MM.1S (cell line): ENCODE measurements around the gene SCAMP4.

Experiments
- DNase-seq: peaks from one replicate; pipeline ENCODE4 v3.0.0-alpha.2; 2015
- H2AFZ ChIP-seq: fragments of 300-600 bp; sonication (generic); 2 replicates; pipeline ENCODE4 v1.6.0; 2016; ENCODE audit warnings: antibody characterized with exemption, low read length
- H3F3A ChIP-seq: fragments of 300-600 bp; sonication (generic); 2 replicates; pipeline ENCODE4 v1.6.1; 2016; ENCODE audit warnings: mild to moderate bottlenecking, antibody characterized with exemption, low read length, moderate library complexity, mixed read lengths; ENCODE audit not compliant: insufficient read depth
- H3K27ac ChIP-seq: fragments of 300-600 bp; sonication (generic); 2 replicates; pipeline ENCODE4 v1.5.1; 2016; ENCODE audit warnings: mild to moderate bottlenecking, low read length
- H3K27me3 ChIP-seq: fragments of 300-600 bp; sonication (generic); replicated peaks from 2 replicates; pipeline ENCODE4 v1.6.0; 2016; ENCODE audit warnings: low read length; ENCODE audit not compliant: insufficient read depth
- H3K36me3 ChIP-seq: fragments of 300-600 bp; sonication (generic); replicated peaks from 2 replicates; pipeline ENCODE4 v1.6.1; 2016; ENCODE audit warnings: mild to moderate bottlenecking, low read length, mixed read lengths; ENCODE audit not compliant: insufficient read depth
- H3K4me1 ChIP-seq: fragments of 300-600 bp; sonication (generic); 2 replicates; pipeline ENCODE4 v1.6.1; 2016; ENCODE audit warnings: low read length, mixed read lengths
- H3K4me2 ChIP-seq: fragments of 300-600 bp; sonication (generic); 2 replicates; pipeline ENCODE4 v1.6.0; 2016; ENCODE audit warnings: low read depth, low read length
- H3K4me3 ChIP-seq: fragments of 300-600 bp; sonication (generic); 2 replicates; pipeline ENCODE4 v1.5.1; 2016; ENCODE audit warnings: low read length, mixed read lengths
- H3K79me2 ChIP-seq: fragments of 300-600 bp; sonication (generic); 2 replicates; pipeline ENCODE4 v1.6.1; 2016; ENCODE audit warnings: mixed run types, low read length, mixed read lengths
- H3K9ac ChIP-seq: fragments of 300-600 bp; sonication (generic); 2 replicates; pipeline ENCODE4 v1.6.1; 2016; ENCODE audit warnings: low read length, mixed read lengths
- H3K9me2 ChIP-seq: fragments of 300-600 bp; sonication (generic); replicated peaks from 2 replicates; pipeline ENCODE4 v1.6.1; 2016; ENCODE audit warnings: mild to moderate bottlenecking, low read length, mixed read lengths; ENCODE audit not compliant: insufficient read depth
- H3K9me3 ChIP-seq: fragments of 300-600 bp; sonication (generic); replicated peaks from 2 replicates; pipeline ENCODE4 v1.6.1; 2016; ENCODE audit warnings: mild to moderate bottlenecking, low read length, mixed read lengths; ENCODE audit not compliant: insufficient read depth
- H4K20me1 ChIP-seq: fragments of 300-600 bp; sonication (generic); 2 replicates; pipeline ENCODE4 v1.6.1; 2016; ENCODE audit warnings: mild to moderate bottlenecking, low read length, moderate library complexity, mixed read lengths; ENCODE audit not compliant: insufficient read depth
- EZH2 ChIP-seq: fragments of 300-600 bp; sonication (generic); optimal IDR thresholded peaks from 2 replicates; pipeline ENCODE3; 2017; ENCODE audit warnings: low read depth, mild to moderate bottlenecking, antibody characterized with exemption, low read length, mixed read lengths
- EZH2phosphoT487 ChIP-seq: fragments of 300-600 bp; sonication (generic); IDR thresholded peaks from 2 replicates; pipeline ENCODE4 v1.6.1; 2018; ENCODE audit warnings: antibody characterized with exemption, low read length
- TF ChIP-seq, protein P1 (sequence below): fragments of 300-600 bp; sonication (generic); IDR thresholded peaks from 2 replicates; pipeline ENCODE4 v1.5.1; 2016; ENCODE audit warnings: antibody characterized with exemption, low read length, mixed read lengths

SCAMP4 gene

DNA sequence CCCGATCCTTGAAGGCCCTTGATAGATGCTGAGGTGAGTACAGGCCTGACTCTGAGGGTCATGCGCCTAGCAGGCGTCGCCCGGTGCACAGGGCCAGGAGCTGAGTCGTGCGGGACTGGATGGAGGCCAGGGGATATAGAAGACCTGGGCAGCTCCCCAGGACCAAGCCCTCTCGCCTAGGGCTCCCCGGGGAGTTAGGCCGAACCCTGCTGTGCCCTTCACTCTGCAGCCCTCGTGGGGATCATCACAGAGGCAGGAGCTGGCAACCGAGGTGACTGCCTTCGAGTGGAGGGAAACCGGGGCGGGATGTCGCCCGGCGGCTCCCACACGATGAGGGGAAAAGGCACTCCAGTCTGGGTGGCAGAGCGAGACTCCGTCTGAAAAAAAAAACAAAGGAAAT, 47.4 kb downstream of the SCAMP4 start:
- no peak for TF ChIP-seq EZH2
- TF ChIP-seq EZH2phosphoT487: no peak
- TF ChIP-seq, protein P1, sequence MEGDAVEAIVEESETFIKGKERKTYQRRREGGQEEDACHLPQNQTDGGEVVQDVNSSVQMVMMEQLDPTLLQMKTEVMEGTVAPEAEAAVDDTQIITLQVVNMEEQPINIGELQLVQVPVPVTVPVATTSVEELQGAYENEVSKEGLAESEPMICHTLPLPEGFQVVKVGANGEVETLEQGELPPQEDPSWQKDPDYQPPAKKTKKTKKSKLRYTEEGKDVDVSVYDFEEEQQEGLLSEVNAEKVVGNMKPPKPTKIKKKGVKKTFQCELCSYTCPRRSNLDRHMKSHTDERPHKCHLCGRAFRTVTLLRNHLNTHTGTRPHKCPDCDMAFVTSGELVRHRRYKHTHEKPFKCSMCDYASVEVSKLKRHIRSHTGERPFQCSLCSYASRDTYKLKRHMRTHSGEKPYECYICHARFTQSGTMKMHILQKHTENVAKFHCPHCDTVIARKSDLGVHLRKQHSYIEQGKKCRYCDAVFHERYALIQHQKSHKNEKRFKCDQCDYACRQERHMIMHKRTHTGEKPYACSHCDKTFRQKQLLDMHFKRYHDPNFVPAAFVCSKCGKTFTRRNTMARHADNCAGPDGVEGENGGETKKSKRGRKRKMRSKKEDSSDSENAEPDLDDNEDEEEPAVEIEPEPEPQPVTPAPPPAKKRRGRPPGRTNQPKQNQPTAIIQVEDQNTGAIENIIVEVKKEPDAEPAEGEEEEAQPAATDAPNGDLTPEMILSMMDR: no peak
- Histone ChIP-seq H4K20me1 (peaks cover 23% of the 10 kb centered on the region), H3K9me2 (no peaks in the 10 kb centered on the region), H3K27ac (no peak overlapping the region), H3K79me2 (peaks cover 98% of the 10 kb centered on the region), H3K9me3 (no peaks in the 10 kb centered on the region), H3K4me2 (no peak overlapping the region), H2AFZ (no peak overlapping the region), H3K9ac (no peak overlapping the region), H3K4me1 (no peaks in the 10 kb centered on the region), H3K36me3 (no peaks in the 10 kb centered on the region), H3K4me3 (no peak overlapping the region), H3F3A (no peaks in the 10 kb centered on the region), H3K27me3 (no peaks in the 10 kb centered on the region)
- DNase-seq: no peak

GRCh38 chr19:1953037-1953436, 47.8 kb downstream of the SCAMP4 start:
- DNase-seq: no peak
- no peak overlapping the region for H3K4me3 ChIP-seq
- no peaks in the 10 kb centered on the region for H3F3A ChIP-seq
- peaks cover 20% of the 10 kb centered on the region for H4K20me1 ChIP-seq
- no peak overlapping the region for H3K4me2 ChIP-seq
- TF ChIP-seq, protein P1: no peak
- H3K9me2 ChIP-seq: no peaks in the 10 kb centered on the region
- H3K9ac ChIP-seq: no peak overlapping the region
- no peaks in the 10 kb centered on the region for H3K4me1 ChIP-seq
- H3K9me3 ChIP-seq: no peaks in the 10 kb centered on the region
- no peaks in the 10 kb centered on the region for H3K27me3 ChIP-seq
- H3K27ac ChIP-seq: no peak overlapping the region
- H3K36me3 ChIP-seq: no peaks in the 10 kb centered on the region
- peaks cover 98% of the 10 kb centered on the region for H3K79me2 ChIP-seq
- no peak overlapping the region for H2AFZ ChIP-seq

DNA sequence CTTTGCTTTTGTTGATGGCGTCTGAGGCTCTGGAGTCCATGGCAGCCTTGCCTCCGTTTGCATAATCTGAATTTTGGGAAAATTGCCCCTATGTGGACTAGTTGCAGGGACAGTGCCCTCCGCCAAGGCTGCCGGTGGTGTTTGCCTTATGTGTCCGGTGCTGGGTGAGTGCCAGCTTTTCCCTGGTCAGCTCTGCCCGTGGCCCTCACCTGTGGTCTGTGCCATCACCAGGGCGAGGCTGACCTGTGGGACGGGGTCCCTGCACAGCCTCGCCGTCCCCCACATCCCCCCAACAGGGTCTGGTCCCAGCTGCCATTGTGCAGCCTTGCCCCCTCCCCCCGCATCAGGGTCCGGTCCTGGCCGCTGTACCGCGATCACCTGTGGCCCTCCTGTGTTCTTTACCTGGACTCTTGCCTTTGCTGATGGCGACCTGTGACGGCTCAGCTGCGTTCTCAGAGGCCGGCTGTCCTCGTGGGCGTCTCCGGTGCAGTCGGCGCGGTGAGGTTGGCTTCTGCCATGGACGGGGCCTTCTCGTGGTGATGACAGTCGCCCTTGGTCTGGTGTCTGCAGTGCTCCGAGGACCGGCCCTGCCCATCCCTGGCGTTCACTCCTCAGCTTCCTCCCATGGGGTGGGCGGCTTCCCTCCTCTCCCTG, 48.4 kb downstream of the SCAMP4 start:
- H3K4me2 ChIP-seq: no peak overlapping the region
- no peaks in the 10 kb centered on the region for H3F3A ChIP-seq
- H3K79me2 ChIP-seq: peaks cover 94% of the 10 kb centered on the region
- H3K27me3 ChIP-seq: no peaks in the 10 kb centered on the region
- H3K4me1 ChIP-seq: no peaks in the 10 kb centered on the region
- no peak for DNase-seq
- H4K20me1 ChIP-seq: peaks cover 18% of the 10 kb centered on the region
- TF ChIP-seq EZH2phosphoT487 (no peak), EZH2 (no peak)
- TF ChIP-seq, protein P1: no peak
- H3K4me3 ChIP-seq: no peak overlapping the region
- no peak overlapping the region for H3K9ac ChIP-seq
- H2AFZ ChIP-seq: no peak overlapping the region
- no peaks in the 10 kb centered on the region for H3K9me3 ChIP-seq
- H3K36me3 ChIP-seq: no peaks in the 10 kb centered on the region
- H3K9me2 ChIP-seq: no peaks in the 10 kb centered on the region
- H3K27ac ChIP-seq: no peak overlapping the region
